GM23338 (cell line): ENCODE data around the gene PNKP. TPM values are rescaled to one million over a fixed set of nuclear protein-coding genes. Genes with fewer than 3 reads are reported as not detected.

Experiments
- ATAC-seq: fragments of 200-7000 bp; cut with Tn5 transposase; 3 replicates; pipeline ENCODE4 v1.9.1; 2020
- DNase-seq: peaks from one replicate; pipeline ENCODE4 v3.0.0-alpha.2; 2015; ENCODE audit warnings: low spot score
- H2AFZ ChIP-seq: fragments of 200-600 bp; sonication (generic); 2 replicates; pipeline ENCODE4 v1.8.0; 2016; ENCODE audit warnings: antibody characterized with exemption, mild to moderate bottlenecking, moderate library complexity
- H3F3A ChIP-seq: fragments of 200-600 bp; sonication (generic); replicated peaks from 2 replicates; pipeline ENCODE4 v1.8.0; 2017; ENCODE audit warnings: antibody characterized with exemption, mixed run types, low read depth
- H3K27ac ChIP-seq: fragments of 200-600 bp; sonication (generic); 2 replicates; pipeline ENCODE4 v1.6.1; 2016; ENCODE audit warnings: low read depth
- H3K27me3 ChIP-seq: fragments of 200-600 bp; sonication (generic); 2 replicates; pipeline ENCODE4 v1.8.0; 2016; ENCODE audit warnings: mild to moderate bottlenecking, mixed run types, moderate library complexity; ENCODE audit not compliant: insufficient read depth
- H3K36me3 ChIP-seq: fragments of 200-600 bp; sonication (generic); 2 replicates; pipeline ENCODE4 v1.8.0; 2016; ENCODE audit warnings: mild to moderate bottlenecking; ENCODE audit not compliant: insufficient read depth
- H3K4me1 ChIP-seq: fragments of 200-600 bp; sonication (generic); 2 replicates; pipeline ENCODE4 v1.8.0; 2016; ENCODE audit warnings: mild to moderate bottlenecking, moderate library complexity; ENCODE audit not compliant: insufficient read depth
- H3K4me2 ChIP-seq: fragments of 200-600 bp; sonication (generic); 2 replicates; pipeline ENCODE4 v1.7.1; 2017; ENCODE audit warnings: mixed run types
- H3K4me3 ChIP-seq: fragments of 200-600 bp; sonication (generic); 2 replicates; pipeline ENCODE4 v1.6.1; 2016; ENCODE audit warnings: mixed run types
- H3K79me2 ChIP-seq: fragments of 200-600 bp; sonication (generic); replicated peaks from 2 replicates; pipeline ENCODE4 v1.8.0; 2017; ENCODE audit warnings: mild to moderate bottlenecking; ENCODE audit not compliant: insufficient read depth
- H3K9me2 ChIP-seq: fragments of 200-600 bp; sonication (generic); 2 replicates; pipeline ENCODE4 v1.8.0; 2017; ENCODE audit not compliant: insufficient read depth
- H4K20me1 ChIP-seq: fragments of 200-600 bp; sonication (generic); replicated peaks from 2 replicates; pipeline ENCODE4 v1.8.0; 2017; ENCODE audit warnings: mild to moderate bottlenecking; ENCODE audit not compliant: insufficient read depth
- H3K27ac Mint-ChIP-seq: 2 replicates; pipeline ENCODE4 v1.8.0; 2020; ENCODE audit warnings: inconsistent platforms, mild to moderate bottlenecking, moderate library complexity, mixed read lengths
- H3K27me3 Mint-ChIP-seq: 3 replicates; pipeline ENCODE4 v1.8.0; 2022; ENCODE audit warnings: low read depth, mild to moderate bottlenecking, moderate library complexity, mixed read lengths, inconsistent platforms; ENCODE audit not compliant: insufficient read depth, poor library complexity
- H3K36me3 Mint-ChIP-seq: 3 replicates; pipeline ENCODE4 v1.8.0; 2021; ENCODE audit warnings: low read depth, mild to moderate bottlenecking, inconsistent platforms, moderate library complexity, mixed read lengths
- H3K4me1 Mint-ChIP-seq: 3 replicates; pipeline ENCODE4 v1.8.0; 2020; ENCODE audit warnings: mild to moderate bottlenecking, inconsistent platforms, mixed read lengths
- H3K4me3 Mint-ChIP-seq: 3 replicates; pipeline ENCODE4 v1.8.0; 2021; ENCODE audit warnings: moderate library complexity, mild to moderate bottlenecking, inconsistent platforms, mixed read lengths
- H3K9me3 Mint-ChIP-seq: 3 replicates; pipeline ENCODE4 v1.8.0; 2020; ENCODE audit warnings: moderate library complexity, mild to moderate bottlenecking, inconsistent platforms, mixed read lengths
- CREB1 ChIP-seq: fragments of 250-450 bp; sonication (Bioruptor Pico); IDR thresholded peaks from 2 replicates; pipeline ENCODE4 v1.5.0; 2020; ENCODE audit warnings: low read depth, mild to moderate bottlenecking, moderate library complexity
- CTCF ChIP-seq, 2 experiments: fragments of 200-600 bp in 1 of 2; sonication (generic) in 1 of 2; conservative IDR thresholded peaks; 2 replicates each; pipeline versions ENCODE4 v1.5.1 to v1.6.1; 2016 to 2017; ENCODE audit warnings: antibody characterized with exemption in 2 of 2, low read depth in 2 of 2, mild to moderate bottlenecking in 2 of 2, moderate library complexity in 1 of 2
- ETS1 ChIP-seq: IDR thresholded peaks from 2 replicates; pipeline ENCODE4 v1.6.1; 2016; ENCODE audit warnings: antibody characterized with exemption
- EZH2 ChIP-seq: fragments of 200-600 bp; sonication (generic); IDR thresholded peaks from one replicate; pipeline ENCODE4 v1.8.0; 2017; ENCODE audit warnings: antibody characterized with exemption, mild to moderate bottlenecking, low read depth; ENCODE audit not compliant: unreplicated experiment
- EZH2phosphoT487 ChIP-seq: fragments of 200-600 bp; sonication (generic); IDR thresholded peaks from one replicate; pipeline ENCODE4 v1.8.1; 2018; ENCODE audit warnings: antibody characterized with exemption; ENCODE audit not compliant: unreplicated experiment
- JUNB ChIP-seq: IDR thresholded peaks from one replicate; pipeline ENCODE4 v1.6.1; 2016; ENCODE audit warnings: antibody characterized with exemption; ENCODE audit not compliant: unreplicated experiment
- NANOG ChIP-seq: IDR thresholded peaks from 2 replicates; pipeline ENCODE4 v1.6.1; 2016; ENCODE audit warnings: antibody characterized with exemption, borderline replicate concordance
- POLR2AphosphoS5 ChIP-seq: IDR thresholded peaks from 2 replicates; pipeline ENCODE4 v1.6.1; 2016; ENCODE audit warnings: antibody characterized with exemption, low read depth
- REST ChIP-seq: IDR thresholded peaks from one replicate; pipeline ENCODE4 v1.6.1; 2018; ENCODE audit warnings: antibody characterized with exemption; ENCODE audit not compliant: unreplicated experiment
- STAT1 ChIP-seq: IDR thresholded peaks from one replicate; pipeline ENCODE4 v1.6.1; 2016; ENCODE audit warnings: antibody characterized with exemption; ENCODE audit not compliant: unreplicated experiment
- ZNF114 ChIP-seq: fragments of 250-450 bp; sonication (Bioruptor Pico); IDR thresholded peaks from 2 replicates; pipeline ENCODE4 v1.5.0; 2020; ENCODE audit warnings: mild to moderate bottlenecking, moderate library complexity
- ZNF331 ChIP-seq: fragments of 250-450 bp; sonication (Bioruptor Pico); IDR thresholded peaks from 2 replicates; pipeline ENCODE4 v1.5.0; 2020; ENCODE audit warnings: low read depth, mild to moderate bottlenecking, moderate library complexity
- ZNF462 ChIP-seq: fragments of 250-450 bp; sonication (Bioruptor Pico); IDR thresholded peaks from 2 replicates; pipeline ENCODE4 v1.5.0; 2020; ENCODE audit warnings: mild to moderate bottlenecking, moderate library complexity
- polyA plus RNA-seq: library from polyadenylated mRNA; unstranded; fragments of >200 nt; fragmentation: Nextera tagmentation; extraction: Ambion mirVana; gene quantifications from 2 replicates; pipeline ENCODE4 v1.2.1, GENCODE V29; 2016
- total RNA-seq: library from RNA; depleted of rRNA; stranded (reverse); fragments of >200 nt; shearing (Covaris generic); gene quantifications from 2 replicates; pipeline ENCODE4 v1.2.3, GENCODE V29; 2014

The PNKP gene
- total and polyA plus RNA-seq, 2 experiments from 2014 or later: 99.6 to 109 TPM

GRCh38 chr19:49913720-49914119, 46.3 kb upstream of the PNKP start:
- Histone ChIP-seq H3K36me3 (peaks cover 7% of the 10 kb centered on the region; the same call in 1 of the 2 replicates), H4K20me1 (peaks cover 60% of the 10 kb centered on the region), H3K79me2 (peaks cover 53% of the 10 kb centered on the region), H3K27ac (0 out of 2 replicates have a peak overlapping the region, but pooled peaks have one; percentile 39), H3F3A (0 out of 2 replicates have a peak, but pooled peaks cover 19% of the 10 kb centered on the region), H3K4me2 (no peak overlapping the region), H3K27me3 (no peaks in the 10 kb centered on the region), H3K4me3 (no peak overlapping the region), H3K4me1 (no peaks in the 10 kb centered on the region), H2AFZ (no peak overlapping the region), H3K9me2 (no peaks in the 10 kb centered on the region)
- Mint-ChIP-seq H3K9me3 (peaks cover 5% of the 10 kb centered on the region), H3K27ac (0 out of 2 replicates have a peak overlapping the region, but pooled peaks have one; percentile 74), H3K27me3 (peaks cover 20% of the 10 kb centered on the region), H3K4me1 (peaks cover 9% of the 10 kb centered on the region), H3K4me3 (no peak overlapping the region), H3K36me3 (peaks cover 83% of the 10 kb centered on the region)
- TF ChIP-seq ZNF462 (no peak), EZH2 (no peak), POLR2AphosphoS5 (no peak), ZNF331 (CRISPR knock-in tag) (no peak), CTCF (conservative IDR thresholded peaks at IDR 0.05; ENCODE audit: low read depth in 2 of 2) (no peak; a peak in 1 of 4 replicates), JUNB (no peak), ZNF114 (no peak), NANOG (no peak), ETS1 (no peak), CREB1 (CRISPR knock-in tag) (no peak), STAT1 (no peak), EZH2phosphoT487 (no peak), REST (no peak)
- ATAC-seq: peak; percentile 6; the same call in 2 of the 3 replicates
- DNase-seq: no peak
